Kasumi-1 (cell line): Measurements from ENCODE around the gene SLC12A7.
"Not testable (repeated sequence)": the region's sequence is repeated elsewhere in the genome, so short reads cannot be mapped to it uniquely, and the experiment has no call there.

Experiments used
- DNase-seq, 2 experiments: peaks; one replicate each; lab custom pipeline; 2025; lab: John Stamatoyannopoulos, UW

Gene SLC12A7

GRCh38 chr5:1034986-1035385, 76.9 kb downstream of the SLC12A7 start:
- DNase-seq: no peak

- no peak for DNase-seq
Measured at GRCh38 chr5:1034421-1034905, 77.4 kb downstream of the SLC12A7 start.

- DNase-seq: no peak
Measured at GRCh38 chr5:1033606-1034420, 78.0 kb downstream of the SLC12A7 start.

DNA sequence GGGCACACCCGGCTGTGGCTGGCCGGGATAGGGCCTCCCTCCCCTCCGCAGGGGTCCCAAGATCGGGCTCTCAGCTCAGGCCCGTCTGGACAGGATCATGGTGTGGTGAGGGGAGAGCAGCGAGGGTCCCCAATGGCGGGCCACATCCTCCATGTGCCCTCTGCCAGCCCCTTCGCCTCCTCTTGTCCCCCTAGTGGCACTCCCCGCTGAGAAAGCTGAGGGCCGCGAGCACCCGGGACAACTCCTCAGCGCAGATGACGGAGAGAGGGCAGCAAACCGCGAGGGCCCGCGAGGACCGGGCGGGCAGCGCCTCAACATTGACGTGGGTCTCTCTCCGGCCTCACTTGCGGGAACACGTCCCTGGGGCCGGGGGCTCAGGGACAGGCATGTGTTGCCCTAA, 78.7 kb downstream of the SLC12A7 start:
- no peak for DNase-seq

GRCh38 chr5:1032551-1033027, 79.3 kb downstream of the SLC12A7 start:
- DNase-seq: no peak

DNA sequence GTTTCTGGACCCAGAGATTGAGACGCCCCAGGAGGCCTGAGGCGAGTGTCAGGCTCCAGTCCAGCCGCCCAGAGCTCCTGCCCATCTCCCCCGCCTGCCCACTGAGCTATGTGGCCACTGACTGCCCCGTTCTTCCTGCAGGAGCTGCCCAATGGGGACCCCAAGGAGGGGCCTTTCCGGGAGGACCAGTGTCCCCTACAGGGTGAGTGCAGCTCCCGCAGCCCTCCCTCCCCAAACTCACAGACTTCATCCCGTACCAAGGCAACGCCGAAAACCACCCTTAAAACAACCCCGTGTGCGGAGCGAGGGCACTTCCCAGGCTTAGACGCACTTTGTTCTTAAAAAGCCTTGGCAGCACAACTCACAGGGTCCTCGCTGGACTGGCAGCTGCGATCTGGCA, 79.9 kb downstream of the SLC12A7 start:
- DNase-seq: no peak

GRCh38 chr5:1031306-1031959, 80.4 kb downstream of the SLC12A7 start:
- DNase-seq: no peak

DNA sequence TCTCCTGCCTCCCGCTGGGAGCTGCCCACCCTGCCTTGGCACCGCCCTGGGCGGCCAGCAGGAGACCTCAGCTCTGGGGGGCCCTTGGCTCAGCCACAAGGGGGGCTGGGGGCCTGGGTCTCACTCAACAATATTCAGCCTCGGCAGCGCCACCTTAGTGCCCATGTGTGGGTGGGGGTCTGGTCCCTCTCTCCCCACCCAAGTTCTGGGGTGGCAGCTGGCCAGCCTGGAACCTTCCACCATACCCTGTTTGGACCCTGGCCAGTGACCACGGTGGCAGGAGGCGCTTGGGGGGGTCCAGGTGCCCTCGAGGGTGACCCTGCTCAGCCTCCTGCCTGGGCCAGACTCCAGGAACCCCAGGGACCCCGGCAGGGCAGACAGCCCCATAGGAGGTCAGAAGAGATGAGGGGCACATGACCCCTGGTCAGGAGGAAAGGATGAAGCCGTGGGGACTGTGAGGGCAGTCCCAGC, 81.0 kb downstream of the SLC12A7 start:
- DNase-seq: no peak

- no peak for DNase-seq
Measured at GRCh38 chr5:1029945-1030625, 81.8 kb downstream of the SLC12A7 start.

- DNase-seq: no peak
Measured at GRCh38 chr5:1029282-1029944, 82.5 kb downstream of the SLC12A7 start.

GRCh38 chr5:1028481-1029281, 83.2 kb downstream of the SLC12A7 start:
- DNase-seq: no peak

DNA sequence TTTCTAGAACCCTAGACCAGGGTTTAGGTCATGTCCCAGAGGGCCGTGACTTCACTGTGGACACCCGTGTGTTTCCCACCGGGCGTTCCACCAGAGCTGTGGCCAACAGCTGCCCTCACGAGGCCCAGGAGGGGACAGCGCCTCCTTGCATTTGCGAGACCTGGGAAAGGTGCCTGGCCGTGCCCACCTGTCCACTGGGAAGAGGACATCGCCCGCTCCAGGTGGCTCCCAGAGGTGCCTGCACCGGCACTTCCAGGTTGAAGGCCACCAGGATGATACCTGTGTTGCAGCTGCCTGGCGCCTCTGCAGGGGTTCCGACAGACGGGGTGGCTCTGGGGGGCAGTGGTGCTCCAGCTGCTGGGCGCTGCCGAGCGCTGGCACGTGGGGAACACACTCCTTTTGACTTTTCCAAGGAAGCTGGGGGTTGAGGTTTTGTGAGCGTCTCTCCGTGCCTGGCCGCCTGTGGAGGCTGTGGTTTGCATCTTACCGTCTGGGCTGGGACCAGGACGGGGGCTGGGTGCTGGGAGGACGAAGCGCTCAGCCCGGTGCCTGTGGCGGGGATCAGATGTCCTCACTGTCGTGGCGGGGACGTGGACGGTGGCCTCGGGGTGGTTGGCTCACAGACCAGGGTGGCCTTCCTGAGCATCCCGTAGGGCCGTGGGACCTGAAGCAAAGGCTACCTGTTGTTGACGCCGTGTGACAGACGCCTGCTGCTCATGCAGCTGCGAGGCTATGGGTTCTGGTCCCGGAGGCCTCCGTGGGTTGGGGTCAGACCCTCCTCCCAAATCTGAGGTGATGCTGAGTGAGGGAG, 84.0 kb downstream of the SLC12A7 start:
- no peak for DNase-seq

DNA sequence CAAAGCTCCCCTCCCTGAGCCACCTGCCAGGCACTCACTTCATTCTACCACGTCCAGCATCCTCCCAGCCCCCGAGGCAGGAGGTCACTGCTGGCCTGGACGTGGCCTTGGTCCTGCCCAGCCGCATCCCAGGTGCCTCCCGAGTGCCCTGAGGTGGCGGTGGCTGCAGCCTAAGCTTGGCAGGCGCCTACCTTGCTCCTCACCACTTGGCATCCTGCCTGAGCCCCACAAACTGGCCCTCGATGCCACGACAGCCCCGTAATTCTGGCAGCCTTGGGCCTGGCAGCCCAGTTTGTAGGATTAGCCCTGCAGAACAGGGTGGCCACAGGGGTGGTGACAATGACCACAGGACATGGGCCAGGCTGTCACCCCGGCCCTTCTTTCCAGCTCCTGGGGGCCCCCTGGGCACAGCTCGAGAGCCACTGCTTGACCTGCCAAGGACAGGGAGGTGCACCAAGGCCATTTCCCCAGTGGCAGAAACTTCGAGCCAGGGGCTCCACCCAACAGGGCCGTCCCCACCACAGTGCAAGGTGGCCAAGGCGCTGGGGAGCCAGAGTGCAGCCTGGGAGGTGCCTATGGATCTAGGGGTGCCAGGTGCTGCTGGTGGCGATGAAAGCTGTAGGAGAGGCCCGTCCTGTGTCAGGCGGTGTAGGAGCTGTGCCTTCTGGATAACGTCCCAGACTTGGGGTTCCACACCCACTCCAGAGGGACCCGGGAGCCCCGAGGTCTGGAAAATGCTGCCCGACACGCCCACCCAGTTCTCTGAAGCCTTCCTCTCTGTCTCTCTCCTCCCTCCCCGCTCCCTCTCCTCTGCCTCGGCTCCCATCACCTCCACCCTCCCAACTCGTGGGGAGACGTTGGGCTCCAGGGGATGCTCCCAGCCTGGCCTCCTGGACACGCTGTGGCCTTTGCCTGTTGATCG, 84.9 kb downstream of the SLC12A7 start:
- no peak for DNase-seq

DNA sequence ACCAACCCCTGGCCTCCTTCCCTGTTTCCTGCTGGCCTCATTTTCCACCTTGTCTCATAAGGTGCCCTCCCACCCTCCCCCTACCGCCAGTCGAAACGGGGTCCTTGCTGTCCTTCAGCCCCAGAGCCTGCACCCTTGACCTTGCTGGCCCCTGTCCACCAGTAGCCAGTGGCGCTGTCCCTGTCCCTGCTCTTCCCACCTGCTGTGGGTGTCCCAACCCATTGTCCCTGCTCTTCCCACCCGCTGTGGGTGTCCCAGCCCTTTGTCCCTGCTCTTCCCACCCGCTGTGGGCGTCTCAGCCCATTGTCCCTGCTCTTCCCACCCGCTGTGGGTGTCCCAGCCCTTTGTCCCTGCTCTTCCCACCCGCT, 89.9 kb downstream of the SLC12A7 start:
- DNase-seq: not testable (repeated sequence)

- DNase-seq: no peak
Measured at GRCh38 chr5:1021136-1021968, 90.5 kb downstream of the SLC12A7 start.

- no peak for DNase-seq
Measured at GRCh38 chr5:1020452-1020961, 91.4 kb downstream of the SLC12A7 start.

- no peak for DNase-seq
Measured at GRCh38 chr5:1019001-1019905, 92.6 kb downstream of the SLC12A7 start.
